ENCODE results near the gene GRWD1.

- TF ChIP-seq EZH2phosphoT487 (IDR thresholded peaks at IDR 0.05) (no peak), CTCF (IDR thresholded peaks at IDR 0.05) (no peak)
Observed at GRCh38 chr19:48396016-48396823, 49.6 kb upstream of the GRWD1 start.
